Central memory CD4-positive, alpha-beta T cell (primary cell): ENCODE data around the gene NEK11.

Experiments used
- DNase-seq: peaks from one replicate; pipeline ENCODE4 v3.0.0; 2022

Gene NEK11

GRCh38 chr3:131047582-131047981 lies 20.9 kb downstream of the NEK11 start:
- DNase-seq: no peak

GRCh38 chr3:131048030-131048429 lies 21.4 kb downstream of the NEK11 start:
- no peak for DNase-seq

GRCh38 chr3:131050001-131050400 lies 23.3 kb downstream of the NEK11 start:
- DNase-seq: no peak

- DNase-seq: no peak
Measured at GRCh38 chr3:131053043-131053859, 26.6 kb downstream of the NEK11 start.

GRCh38 chr3:131067983-131068382 lies 41.3 kb downstream of the NEK11 start:
- DNase-seq: no peak

GRCh38 chr3:131072099-131072559 lies 45.5 kb downstream of the NEK11 start:
- no peak for DNase-seq

GRCh38 chr3:131072845-131073244 lies 46.2 kb downstream of the NEK11 start:
- no peak for DNase-seq

GRCh38 chr3:131075632-131076328 lies 49.1 kb downstream of the NEK11 start:
- DNase-seq: no peak

- no peak for DNase-seq
Measured at GRCh38 chr3:131077904-131078303, 51.2 kb downstream of the NEK11 start.

- DNase-seq: no peak
Measured at GRCh38 chr3:131079086-131079485, 52.4 kb downstream of the NEK11 start.

- no peak for DNase-seq
Measured at GRCh38 chr3:131081224-131081623, 54.5 kb downstream of the NEK11 start.

GRCh38 chr3:131082246-131082645 lies 55.6 kb downstream of the NEK11 start:
- no peak for DNase-seq

GRCh38 chr3:131082871-131083863 lies 56.5 kb downstream of the NEK11 start:
- no peak for DNase-seq

GRCh38 chr3:131091768-131092167 lies 65.1 kb downstream of the NEK11 start:
- DNase-seq: no peak

- no peak for DNase-seq
Measured at GRCh38 chr3:131107637-131108433, 81.2 kb downstream of the NEK11 start.

- no peak for DNase-seq
Measured at GRCh38 chr3:131109156-131109555, 82.5 kb downstream of the NEK11 start.

- DNase-seq: no peak
Measured at GRCh38 chr3:131110087-131110486, 83.4 kb downstream of the NEK11 start.

- no peak for DNase-seq
Measured at GRCh38 chr3:131114256-131114655, 87.6 kb downstream of the NEK11 start.

GRCh38 chr3:131125684-131126083 lies 99.0 kb downstream of the NEK11 start:
- no peak for DNase-seq

GRCh38 chr3:131140891-131141290 lies 114.2 kb downstream of the NEK11 start:
- no peak for DNase-seq

- no peak for DNase-seq
Measured at GRCh38 chr3:131141770-131142169, 115.1 kb downstream of the NEK11 start.

- no peak for DNase-seq
Measured at GRCh38 chr3:131142580-131142979, 115.9 kb downstream of the NEK11 start.
